WI38 (cell line): Measurements from ENCODE around the gene F7.

Experiments used
- H3K4me3 ChIP-seq: 2 replicates; pipeline ENCODE4 v1.5.1; 2011; ENCODE audit warnings: low read depth, mild to moderate bottlenecking, control low read depth, low read length
- CTCF ChIP-seq: IDR thresholded peaks from 2 replicates; pipeline ENCODE4 v1.5.1; 2012; ENCODE audit warnings: low read depth, mild to moderate bottlenecking, control low read depth, low read length

F7 gene

GRCh38 chr13:113118261-113119021 lies 12.8 kb downstream of the F7 start:
- no peak for TF ChIP-seq CTCF
- H3K4me3 ChIP-seq: no peak overlapping the region

GRCh38 chr13:113119166-113119821 lies 13.7 kb downstream of the F7 start:
- TF ChIP-seq CTCF: no peak

GRCh38 chr13:113119822-113120189 lies 14.2 kb downstream of the F7 start:
- no peak overlapping the region for H3K4me3 ChIP-seq
- no peak for TF ChIP-seq CTCF

More at GRCh38 chr13:113119166-113119821, 13.7 kb downstream of the F7 start:
- no peak overlapping the region for H3K4me3 ChIP-seq

- no peak for TF ChIP-seq CTCF
- H3K4me3 ChIP-seq: no peak overlapping the region
These were observed 14.9 kb downstream of the F7 start for GRCh38 chr13:113120300-113121182.

GRCh38 chr13:113121183-113121927 lies 15.8 kb downstream of the F7 start:
- no peak overlapping the region for H3K4me3 ChIP-seq
- no peak for TF ChIP-seq CTCF

- TF ChIP-seq CTCF: no peak
- H3K4me3 ChIP-seq: no peak overlapping the region
These were observed 16.4 kb downstream of the F7 start for GRCh38 chr13:113121928-113122471.
